H4 (cell line): ENCODE results near the gene TMEM238. TPM values are rescaled to one million over a fixed set of nuclear protein-coding genes. Genes with fewer than 3 reads are reported as not detected.

Experiments
- DNase-seq: peaks from one replicate; pipeline ENCODE4 v3.0.0-alpha.2; 2015; ENCODE audit warnings: low spot score
- total RNA-seq: library from RNA; depleted of rRNA; stranded (reverse); fragments of >200 nt; shearing (Covaris generic); gene quantifications from 2 replicates; pipeline ENCODE4 v1.2.3, GENCODE V29; 2014

The TMEM238 gene
- total RNA-seq, 1 experiment from 2014 or later = not detected

DNA sequence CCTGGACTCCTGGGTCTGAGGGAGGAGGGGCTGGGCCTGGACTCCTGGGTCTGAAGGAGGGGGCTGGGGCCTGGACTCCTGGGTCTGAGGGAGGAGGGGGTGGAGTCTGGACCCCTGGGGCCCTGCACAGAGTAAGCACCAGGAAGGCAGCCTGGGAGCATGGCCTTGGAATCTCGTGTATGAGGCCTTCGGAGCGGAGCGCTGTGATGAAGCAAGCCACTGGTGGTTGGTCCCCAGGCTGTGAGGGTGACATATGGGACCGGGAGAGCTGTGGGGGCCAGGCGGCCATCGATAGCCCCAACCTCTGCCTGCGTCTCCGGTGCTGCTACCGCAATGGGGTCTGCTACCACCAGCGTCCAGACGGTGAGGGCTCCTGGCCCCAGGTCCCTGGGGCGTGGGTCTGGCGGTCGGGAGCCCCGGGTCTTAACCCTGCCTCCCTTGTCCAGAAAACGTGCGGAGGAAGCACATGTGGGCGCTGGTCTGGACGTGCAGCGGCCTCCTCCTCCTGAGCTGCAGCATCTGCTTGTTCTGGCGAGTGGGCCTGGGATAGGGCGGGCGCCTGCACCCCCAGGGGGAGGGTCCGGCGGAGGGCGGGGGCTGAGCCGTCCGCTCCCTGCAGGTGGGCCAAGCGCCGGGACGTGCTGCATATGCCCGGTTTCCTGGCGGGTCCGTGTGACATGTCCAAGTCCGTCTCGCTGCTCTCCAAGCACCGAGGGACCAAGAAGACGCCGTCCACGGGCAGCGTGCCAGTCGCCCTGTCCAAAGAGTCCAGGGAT, 6.5 kb downstream of the TMEM238 start:
- no peak for DNase-seq

DNA sequence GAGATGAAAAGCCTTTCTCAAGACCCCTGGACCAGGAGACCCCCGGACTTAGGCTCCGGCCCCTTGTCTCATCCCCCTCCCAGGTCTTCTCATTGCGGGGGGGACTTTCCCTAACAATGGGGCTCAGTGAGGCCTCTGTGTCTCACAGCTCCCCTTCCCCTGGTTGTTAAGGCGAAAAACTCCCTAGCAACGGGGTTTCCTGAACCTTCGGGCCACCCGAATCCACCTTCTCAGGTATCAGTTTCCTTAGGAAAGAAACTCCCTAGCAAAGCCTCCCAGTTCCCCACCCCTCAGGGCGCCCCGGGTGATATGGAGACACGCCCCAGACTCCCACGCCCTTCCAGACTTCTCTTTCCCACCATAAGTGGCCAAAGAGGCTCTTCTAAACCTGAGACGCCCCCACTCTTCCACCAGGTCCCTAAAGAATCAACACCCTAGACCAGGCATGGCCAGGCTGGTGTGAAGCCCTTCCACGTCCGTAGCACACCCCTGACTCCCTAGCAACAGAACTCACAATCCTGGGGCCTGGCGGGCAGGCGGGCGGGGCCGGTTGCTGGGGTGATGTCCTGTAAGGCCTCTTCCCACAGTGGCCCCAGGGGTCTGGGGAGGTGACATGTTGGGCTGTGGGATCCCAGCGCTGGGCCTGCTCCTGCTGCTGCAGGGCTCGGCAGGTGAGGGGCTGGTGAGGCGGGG, 7.7 kb downstream of the TMEM238 start, which contains the start of gene TMEM190:
Gene TMEM190 (plus strand): TSS at position 586 of the 693 bp plus-strand sequence. CDS start 28 bp downstream, at position 614.
- no peak for DNase-seq

DNA sequence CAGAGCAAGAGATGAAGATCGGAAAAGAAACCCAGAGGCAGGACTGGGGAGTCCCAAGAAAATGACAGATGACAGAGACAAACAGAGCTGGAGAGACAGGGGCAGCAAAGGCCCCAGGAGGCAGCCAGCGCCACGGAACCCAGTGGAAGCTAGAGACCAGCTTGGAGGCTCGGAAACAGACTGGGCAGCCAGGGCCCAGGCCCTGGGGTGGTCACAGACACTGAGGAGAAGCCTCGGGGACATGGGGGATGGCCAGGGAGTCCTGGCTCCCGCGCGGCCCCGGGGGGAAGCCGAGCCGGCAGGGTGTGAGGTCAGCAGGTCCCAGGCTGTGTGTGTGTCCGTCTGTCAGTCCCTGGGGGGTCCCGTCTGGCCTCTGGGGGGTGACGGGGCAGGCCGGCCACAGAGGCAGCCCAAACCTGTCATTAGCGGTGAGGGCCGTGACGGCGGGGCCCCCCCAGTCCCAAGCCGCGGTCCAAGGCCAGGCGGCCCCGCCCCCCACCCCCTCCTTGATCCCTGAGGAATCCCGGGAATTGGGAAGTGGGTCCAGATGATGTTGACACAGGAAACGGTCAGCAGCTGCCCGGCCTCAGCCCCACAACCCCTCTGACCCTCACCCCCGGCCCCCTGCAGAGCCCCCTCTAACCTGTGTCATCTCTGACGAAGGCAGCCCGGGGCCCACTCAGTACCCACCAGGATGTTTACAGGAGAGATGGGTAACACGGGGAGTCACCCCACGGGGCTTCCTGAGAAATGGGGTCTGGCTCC, 9.9 kb downstream of the TMEM238 start:
- no peak for DNase-seq

DNA sequence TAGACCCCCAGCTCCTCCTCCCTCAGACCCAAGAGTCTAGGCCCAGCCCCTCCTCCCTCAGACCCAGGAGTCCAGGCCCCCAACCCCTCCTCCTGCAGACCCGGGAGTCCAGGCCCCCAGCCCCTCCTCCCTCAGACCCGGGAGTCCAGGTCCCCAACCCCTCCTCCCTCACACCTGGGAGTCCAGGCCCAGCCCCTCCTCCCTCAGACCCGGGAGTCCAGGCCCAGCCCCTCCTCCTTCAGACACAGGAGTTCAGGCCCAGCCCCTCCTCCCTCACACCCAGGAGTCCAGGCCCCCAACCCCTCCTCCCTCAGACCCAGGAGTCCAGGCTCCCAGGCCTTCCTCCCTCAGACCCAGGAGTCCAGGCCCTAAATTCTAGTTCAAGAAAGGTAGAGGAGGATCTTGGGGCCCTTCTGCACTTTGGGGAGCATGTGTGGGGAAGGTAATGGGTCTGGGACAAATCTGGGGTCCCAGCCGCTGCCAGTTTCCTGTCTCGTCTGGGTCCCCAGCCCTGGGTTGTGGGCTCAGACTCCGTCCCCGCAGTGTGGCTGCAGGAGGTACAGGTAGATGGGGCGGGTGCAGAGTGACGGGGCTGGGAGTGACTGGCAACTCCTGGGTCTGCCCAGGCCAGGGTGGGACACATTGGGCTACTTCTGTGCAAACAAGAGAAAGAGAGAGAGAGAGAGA, 10.6 kb downstream of the TMEM238 start:
- no peak for DNase-seq

DNA sequence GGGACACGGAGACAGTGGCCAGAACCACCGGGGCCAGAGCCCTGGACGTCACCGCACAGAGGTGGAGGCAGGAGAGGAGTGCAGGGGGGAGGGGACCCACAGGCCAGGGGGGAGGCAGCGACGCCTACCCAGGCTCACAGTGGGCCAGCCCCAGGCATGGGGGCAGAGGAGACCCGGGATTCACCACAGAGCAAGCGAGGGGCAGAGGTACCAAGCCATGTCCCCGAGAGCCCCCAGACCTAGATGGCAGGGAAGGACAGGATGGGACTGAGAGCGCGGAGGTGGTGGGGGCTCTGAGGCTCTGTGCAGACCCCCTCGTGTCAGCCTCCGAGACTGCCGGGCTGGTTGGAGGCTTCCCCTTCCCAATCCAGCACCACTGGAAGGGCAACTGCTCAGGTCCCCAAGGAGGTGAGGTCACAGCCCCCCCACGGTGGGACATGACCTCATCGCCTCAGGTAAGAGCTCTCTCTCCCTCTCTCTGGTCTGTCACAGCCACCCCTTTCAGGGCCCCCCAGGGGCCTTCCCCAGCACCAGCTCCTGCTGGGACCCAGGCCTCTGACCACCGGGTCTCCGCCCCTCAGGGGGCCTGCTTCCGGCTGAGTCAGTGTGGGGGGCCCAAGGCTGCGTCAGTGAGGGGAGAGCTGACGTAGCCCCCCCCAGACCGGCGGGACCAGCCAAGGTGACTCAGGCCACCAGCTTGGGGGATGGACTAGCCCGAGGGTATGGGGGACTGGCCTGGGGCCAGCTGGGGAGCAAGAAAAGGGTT, 11.6 kb downstream of the TMEM238 start:
- no peak for DNase-seq

DNA sequence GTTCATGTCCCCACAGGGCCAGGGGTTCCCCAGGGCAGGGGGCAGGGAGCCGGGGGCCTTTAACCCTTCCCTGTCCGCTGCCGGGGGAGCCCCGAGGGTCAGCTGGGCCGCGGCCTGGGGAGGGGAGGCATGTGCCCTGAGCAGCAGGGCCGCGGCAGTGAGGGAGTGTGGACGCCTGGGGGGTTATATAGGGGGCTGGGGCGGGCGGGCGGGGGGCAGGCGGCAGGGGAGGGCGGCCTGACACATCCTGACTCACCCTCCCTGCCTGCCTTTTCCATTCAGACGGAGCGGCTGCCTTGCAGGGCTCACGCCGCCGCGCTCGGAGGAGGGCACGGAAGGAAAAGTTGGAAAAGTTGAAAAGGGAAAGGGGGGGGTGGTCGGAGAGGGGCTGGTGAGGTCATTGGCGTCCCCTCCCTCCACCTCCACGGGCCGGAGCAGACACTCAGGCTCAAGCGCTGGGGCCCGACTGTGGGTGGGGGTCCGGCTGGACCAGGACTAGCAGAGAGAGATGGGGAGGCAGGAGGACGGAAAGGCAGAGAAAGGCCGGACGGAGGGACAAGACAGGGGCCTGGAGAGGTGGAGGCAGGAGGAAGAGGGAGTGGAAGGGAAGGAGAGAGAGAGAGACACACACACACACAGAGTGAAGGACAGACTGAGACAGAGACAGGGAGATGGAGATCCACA, 13.6 kb downstream of the TMEM238 start, which contains the start of gene IL11:
Gene IL11 (minus strand): TSS at position 159 of the 684 bp plus-strand sequence. CDS start 153 bp downstream, at position 6.
- no peak for DNase-seq

DNA sequence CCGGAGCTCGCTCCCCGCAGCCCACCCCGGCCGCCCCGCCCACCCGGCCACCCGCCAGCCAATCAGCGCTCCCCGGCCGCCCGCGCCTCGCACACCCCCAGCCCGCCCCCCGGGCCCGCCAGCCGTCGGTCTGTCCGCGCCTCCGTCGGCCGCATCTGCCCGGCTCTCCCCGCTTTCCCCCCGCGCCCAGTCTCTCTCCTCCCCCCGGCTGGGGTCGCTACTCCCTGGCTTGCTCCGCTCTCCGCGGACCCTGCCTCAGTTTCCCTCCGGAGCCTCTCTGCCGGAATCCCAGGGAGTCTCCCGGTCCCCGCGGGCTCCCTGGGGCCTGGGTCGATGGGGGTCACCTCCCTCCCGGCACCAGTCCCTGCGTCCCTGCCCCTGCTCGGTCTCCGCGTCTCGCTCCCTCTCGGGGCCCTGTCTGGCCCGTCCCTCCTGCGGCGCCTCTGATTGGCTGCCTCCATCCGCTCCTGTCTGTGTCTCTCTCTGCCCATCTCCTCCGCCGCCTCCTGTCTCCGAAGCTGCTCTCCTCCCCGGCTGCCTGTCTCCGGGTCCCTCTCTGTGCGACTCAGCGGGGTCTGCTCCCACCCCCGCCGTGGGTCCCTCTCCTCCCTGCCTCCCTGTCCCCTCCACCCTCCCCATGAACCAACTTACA, 14.3 kb downstream of the TMEM238 start:
- no peak for DNase-seq

DNA sequence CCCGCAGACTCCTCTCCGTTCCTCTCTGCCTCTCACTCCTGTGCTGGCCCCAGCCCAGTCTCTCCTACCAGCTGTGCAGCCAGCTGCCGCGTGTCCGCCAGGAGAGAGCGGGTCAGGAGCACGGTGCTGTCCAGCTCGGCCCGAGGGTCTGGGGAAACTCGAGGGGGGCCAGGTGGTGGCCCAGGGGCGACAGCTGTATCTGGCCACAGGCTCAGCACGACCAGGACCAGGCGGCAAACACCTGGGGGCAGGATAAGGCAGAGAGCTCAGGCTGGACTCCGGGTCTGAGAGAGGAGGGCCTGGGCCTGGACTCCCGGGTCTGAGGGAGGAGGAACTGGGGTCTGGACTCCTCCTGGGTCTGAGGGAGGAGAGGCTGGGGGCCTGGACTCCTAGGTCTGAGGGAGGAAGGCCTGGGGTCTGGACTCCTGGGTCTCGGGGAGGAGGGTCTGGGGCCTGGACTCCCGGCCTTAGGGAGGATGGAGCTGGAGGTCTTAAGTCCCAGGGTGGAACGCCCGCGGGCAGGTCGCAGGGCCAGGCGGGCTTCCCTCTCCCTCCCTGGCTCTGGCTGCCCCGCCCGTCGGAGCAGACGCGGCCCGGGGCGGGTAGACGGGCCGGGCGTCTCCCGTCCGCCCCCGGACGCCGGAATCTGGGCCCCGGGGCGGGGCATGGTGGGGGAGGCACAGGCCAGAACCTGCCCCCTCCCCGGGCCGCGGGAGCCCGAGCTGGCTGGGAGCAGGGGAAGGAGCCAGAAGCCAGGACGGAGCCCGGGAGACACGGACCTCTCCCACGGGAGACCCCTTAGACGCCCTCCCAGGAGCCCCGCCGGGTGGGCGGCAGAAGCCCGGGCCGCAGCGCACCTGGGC, 15.2 kb downstream of the TMEM238 start:
- no peak for DNase-seq

DNA sequence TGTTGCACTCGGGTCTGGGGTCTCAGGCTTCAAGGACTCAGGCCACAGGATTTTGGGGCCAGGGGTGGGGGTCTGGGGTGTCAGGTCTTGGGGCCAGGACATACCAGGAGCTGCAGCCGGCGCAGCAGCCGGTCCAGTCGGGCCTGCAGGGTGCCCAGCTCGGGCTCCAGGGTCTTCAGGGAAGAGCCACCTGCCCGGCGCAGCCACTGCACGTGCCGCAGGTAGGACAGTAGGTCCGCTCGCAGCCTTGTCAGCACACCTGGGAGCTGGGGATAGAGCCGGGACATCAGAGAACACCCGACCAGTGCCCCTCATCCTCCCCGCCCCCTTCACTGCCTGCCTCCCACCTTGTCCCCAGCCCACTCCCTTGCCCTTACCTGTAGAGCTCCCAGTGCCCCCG, 16.0 kb downstream of the TMEM238 start:
- DNase-seq = no peak

DNA sequence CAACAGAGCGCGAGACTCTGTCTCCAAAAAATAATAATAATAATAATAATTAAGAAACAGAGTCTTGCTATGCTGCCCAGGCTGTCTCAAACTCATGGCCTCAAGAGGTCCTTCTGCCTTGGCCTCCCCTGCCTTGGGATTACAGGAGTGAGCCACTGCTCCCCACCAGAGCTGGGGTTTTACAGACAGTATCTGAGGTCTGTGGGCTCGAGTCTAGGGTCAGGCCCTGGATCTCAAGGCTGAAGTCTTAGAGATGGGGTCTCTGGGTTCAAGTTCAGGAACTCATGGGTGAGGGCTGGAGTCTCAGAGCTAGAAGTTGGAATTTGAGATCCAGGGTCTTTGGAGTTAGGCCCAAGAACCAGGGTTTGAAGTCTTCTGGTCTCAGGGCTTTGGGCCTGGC, 17.3 kb downstream of the TMEM238 start:
- no peak for DNase-seq

DNA sequence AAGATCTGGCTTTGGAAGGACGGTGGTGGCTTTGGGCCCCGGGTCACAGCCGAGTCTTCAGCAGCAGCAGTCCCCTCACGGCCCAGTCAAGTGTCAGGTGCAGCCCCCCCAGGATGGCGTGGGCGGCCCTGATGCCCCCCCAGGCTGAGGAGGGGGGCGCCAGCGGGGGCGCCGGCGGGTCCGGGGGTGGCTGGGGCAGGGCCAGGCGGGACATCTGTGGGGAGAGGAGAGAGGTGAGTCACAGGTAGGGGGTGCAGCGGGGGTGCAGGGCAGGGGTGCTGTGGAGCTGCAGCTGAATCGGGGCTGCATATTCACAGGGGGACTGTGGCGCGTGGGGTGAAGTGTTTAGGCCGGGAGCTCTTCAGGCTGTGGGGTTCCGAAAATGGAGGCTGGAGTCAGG, 18.1 kb downstream of the TMEM238 start:
- no peak for DNase-seq

DNA sequence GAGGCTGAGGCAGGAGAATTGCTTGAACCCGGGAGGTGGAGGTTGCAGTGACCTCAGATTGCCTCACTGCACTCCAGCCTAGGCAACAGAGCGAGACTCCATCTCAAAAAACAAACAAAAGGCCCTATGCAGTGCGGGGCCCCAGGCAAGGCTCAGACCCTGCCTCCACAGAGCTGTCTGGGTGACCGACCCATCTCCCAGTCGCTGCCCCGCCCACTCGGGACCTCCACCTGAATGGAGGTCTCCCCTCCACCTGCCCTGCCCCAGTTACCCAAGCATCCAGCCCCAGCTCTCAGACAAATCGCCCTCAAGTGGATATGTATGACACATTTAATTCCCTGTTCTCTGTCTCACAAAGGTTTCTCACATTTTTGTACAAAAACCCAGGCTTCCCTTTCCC, 18.8 kb downstream of the TMEM238 start:
- DNase-seq = no peak

DNA sequence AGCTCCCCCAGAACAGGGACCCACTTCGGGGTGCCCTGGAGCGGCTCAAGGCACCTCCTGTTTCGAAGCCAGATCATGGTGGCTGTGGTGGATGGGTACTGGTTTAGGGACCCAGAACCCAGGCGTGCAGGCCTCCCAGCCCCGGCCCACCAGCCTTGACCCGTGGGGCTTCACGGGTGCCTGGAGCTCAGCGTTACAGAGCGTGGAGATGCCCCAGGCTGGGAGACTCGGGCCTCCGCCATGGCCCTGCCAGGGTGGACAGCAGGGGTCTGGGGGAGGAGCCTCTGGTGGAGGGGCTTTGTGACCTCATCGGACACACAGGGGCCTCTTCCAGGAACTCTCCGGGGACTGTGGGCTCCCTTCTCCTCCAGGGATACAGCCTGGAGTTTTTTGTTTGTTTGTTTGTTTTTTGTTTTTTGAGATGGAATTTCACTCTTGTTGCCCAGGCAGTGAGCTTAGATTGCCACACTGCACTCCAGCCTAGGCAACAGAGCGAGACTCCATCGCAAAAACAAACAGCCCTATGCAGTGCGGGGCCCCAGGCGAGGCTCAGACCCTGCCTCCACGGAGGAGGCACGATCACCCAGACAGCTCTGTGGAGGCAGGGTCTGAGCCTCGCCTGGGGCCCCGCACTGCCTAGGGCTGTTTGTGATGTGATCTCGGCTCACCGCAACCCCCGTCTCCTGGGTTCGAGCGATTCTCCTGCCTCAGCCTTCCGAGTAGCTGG, 20.9 kb downstream of the TMEM238 start, which contains the start of gene GARIN5B:
Gene GARIN5B (minus strand): TSS at position 271 of the 727 bp plus-strand sequence. CDS start 194 bp downstream, at position 77.
- DNase-seq = no peak

DNA sequence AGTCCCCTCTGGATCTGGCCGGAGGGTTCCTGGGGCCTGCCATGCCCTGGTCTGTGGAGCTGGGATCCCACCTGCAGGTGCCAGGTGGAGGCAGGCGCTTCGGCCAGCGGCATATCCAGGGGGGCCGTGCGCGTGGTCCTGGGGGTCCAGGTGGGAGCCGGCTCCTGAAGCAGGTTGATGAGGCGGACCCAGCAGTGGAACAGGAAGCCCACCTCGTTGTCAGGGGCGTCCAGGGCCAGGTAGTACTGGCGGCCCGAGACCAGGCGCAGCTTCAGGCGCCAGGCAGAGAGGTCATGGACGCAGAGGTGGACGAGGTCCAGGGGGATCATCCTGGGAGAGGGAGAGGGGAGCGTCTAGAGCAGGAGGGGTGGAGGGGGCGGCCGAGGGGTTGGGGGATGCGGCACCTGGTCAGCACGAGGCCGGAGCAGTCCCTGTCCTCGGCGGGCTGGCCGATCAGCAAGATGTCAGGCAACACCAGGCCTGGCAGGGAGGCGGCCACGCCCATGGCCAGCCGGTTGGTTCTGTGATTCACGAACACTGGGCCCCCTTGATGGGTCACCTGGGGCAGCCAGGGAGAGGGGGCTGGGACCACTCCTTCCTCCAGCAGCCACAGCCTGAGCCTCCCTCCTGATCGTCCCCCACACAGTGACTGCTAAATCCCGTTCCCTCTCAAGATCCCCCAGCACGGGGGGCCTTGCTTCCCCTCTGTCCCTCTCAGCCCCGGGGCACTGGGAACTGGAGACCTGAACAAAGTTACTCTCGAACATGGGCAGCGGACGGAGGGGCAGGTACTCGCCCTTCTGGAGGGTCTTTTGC, 21.7 kb downstream of the TMEM238 start:
- no peak for DNase-seq

DNA sequence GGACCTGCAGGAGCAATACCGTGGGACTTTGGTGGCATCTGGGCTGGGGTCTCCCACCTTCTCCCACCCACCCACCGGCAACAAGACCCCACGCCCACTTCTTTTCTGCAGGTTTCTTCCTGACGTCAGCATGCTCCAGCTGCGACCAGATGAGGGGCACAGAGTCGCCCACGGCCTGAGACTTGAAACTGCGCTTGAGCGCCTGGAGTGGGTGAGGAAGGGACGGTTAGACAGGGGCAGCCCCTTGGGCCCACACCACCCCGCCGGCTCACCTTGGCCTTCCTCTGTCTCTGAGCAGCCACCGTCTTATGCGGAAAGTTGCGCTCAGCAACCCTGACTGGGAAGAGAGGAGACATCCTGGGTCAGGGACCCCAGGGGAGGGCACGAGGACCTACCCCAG, 23.2 kb downstream of the TMEM238 start:
- DNase-seq = no peak

DNA sequence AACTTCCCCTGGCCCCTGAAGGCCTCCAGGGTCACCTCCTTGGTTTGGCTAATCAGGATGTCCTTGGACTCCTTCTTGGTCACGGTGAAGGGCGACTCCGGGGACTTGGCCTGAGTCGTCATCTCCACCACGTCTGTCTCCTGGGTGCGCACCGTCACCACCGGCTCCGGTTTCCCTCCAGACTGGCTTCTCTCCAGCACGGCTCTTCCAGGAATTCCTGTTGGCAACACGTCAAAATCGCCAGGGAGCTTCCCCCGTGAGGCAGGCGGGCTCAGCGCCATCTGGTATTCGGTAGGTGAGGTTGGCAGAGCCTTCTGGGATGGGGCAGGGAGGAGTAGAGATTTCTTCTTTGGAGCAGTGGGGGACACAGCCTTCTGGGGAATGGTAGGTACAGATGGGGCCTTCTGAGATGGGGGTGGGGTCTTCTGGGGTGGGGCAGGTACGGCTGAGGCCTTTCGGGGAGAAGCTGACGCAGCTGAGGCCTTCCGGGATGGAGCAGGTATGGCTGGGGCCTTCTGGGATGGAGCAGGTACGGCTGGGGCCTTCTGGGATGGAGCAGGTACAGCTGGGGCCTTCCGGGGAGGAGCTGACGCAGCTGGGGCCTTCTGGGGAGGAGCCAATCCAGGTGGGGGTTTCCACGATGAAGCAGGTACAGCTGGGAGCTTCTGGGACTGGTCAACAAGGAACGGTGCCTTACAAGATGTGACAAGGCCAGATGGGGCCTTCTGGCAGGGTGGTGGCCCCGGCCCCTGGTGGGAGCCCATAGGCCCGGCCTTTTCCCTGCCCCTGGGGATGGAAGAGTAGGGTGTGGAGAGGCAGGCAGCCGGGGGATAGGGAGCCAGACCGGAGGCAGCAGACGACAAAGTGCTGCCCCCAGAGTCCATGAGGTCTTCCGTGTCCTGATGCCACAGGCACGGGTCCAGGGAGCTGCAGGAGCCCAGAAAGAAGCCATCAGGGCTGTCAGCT, 24.9 kb downstream of the TMEM238 start:
- peak; percentile 66 for DNase-seq
